ENCODE measurements around the gene PPP6R3.

Gene PPP6R3

GRCh38 chr11:68498903-68499883 is 38.6 kb downstream of the PPP6R3 start:
- no peak for DNase-seq

GRCh38 chr11:68500206-68500605 is 39.7 kb downstream of the PPP6R3 start:
- DNase-seq: no peak

GRCh38 chr11:68501813-68502212 is 41.3 kb downstream of the PPP6R3 start:
- DNase-seq: no peak

GRCh38 chr11:68503251-68503687 is 42.7 kb downstream of the PPP6R3 start:
- no peak for DNase-seq

GRCh38 chr11:68503792-68504191 is 43.2 kb downstream of the PPP6R3 start:
- DNase-seq: no peak

GRCh38 chr11:68504432-68505066 is 44.0 kb downstream of the PPP6R3 start:
- no peak for DNase-seq

GRCh38 chr11:68505596-68505995 is 45.0 kb downstream of the PPP6R3 start:
- no peak for DNase-seq

GRCh38 chr11:68506908-68507307 is 46.4 kb downstream of the PPP6R3 start:
- no peak for DNase-seq

- no peak for DNase-seq
Measured at GRCh38 chr11:68508425-68508824, 47.9 kb downstream of the PPP6R3 start.

- no peak for DNase-seq
Measured at GRCh38 chr11:68509066-68509465, 48.5 kb downstream of the PPP6R3 start.

GRCh38 chr11:68513930-68514487 is 53.5 kb downstream of the PPP6R3 start:
- no peak for DNase-seq

GRCh38 chr11:68517121-68517741 is 56.7 kb downstream of the PPP6R3 start:
- DNase-seq: no peak

- DNase-seq: no peak
Measured at GRCh38 chr11:68518191-68518590, 57.6 kb downstream of the PPP6R3 start.

- no peak for DNase-seq
Measured at GRCh38 chr11:68521969-68522652, 61.6 kb downstream of the PPP6R3 start.

GRCh38 chr11:68523033-68523432 is 62.5 kb downstream of the PPP6R3 start:
- no peak for DNase-seq

GRCh38 chr11:68523743-68524142 is 63.2 kb downstream of the PPP6R3 start:
- DNase-seq: no peak

- DNase-seq: no peak
Measured at GRCh38 chr11:68524213-68524612, 63.7 kb downstream of the PPP6R3 start.

GRCh38 chr11:68524681-68525080 is 64.1 kb downstream of the PPP6R3 start:
- no peak for DNase-seq

GRCh38 chr11:68525336-68525735 is 64.8 kb downstream of the PPP6R3 start:
- no peak for DNase-seq

- DNase-seq: no peak
Measured at GRCh38 chr11:68525930-68526329, 65.4 kb downstream of the PPP6R3 start.

GRCh38 chr11:68527585-68527984 is 67.0 kb downstream of the PPP6R3 start:
- no peak for DNase-seq

- DNase-seq: no peak
Measured at GRCh38 chr11:68528630-68529029, 68.1 kb downstream of the PPP6R3 start.
